GM12865 (cell line): ENCODE results near the gene TLX1.
A peak's percentile ranks its signal among the peaks of the same experiment; 100 is the strongest.

Experiments used
- DNase-seq: peaks from one replicate; pipeline ENCODE4 v3.0.0; 2010; ENCODE audit warnings: low read depth
- H3K4me3 ChIP-seq: 2 replicates; pipeline ENCODE4 v1.5.1; 2011; ENCODE audit warnings: mild to moderate bottlenecking, low read depth, low read length, control low read depth
- TF ChIP-seq, protein P1 (sequence below): IDR thresholded peaks from 2 replicates; pipeline ENCODE4 v1.5.1; 2011; ENCODE audit warnings: low read length, control low read depth, low read depth, inconsistent platforms; ENCODE audit not compliant: insufficient read depth; ENCODE audit errors: missing control alignments

Gene TLX1

DNA sequence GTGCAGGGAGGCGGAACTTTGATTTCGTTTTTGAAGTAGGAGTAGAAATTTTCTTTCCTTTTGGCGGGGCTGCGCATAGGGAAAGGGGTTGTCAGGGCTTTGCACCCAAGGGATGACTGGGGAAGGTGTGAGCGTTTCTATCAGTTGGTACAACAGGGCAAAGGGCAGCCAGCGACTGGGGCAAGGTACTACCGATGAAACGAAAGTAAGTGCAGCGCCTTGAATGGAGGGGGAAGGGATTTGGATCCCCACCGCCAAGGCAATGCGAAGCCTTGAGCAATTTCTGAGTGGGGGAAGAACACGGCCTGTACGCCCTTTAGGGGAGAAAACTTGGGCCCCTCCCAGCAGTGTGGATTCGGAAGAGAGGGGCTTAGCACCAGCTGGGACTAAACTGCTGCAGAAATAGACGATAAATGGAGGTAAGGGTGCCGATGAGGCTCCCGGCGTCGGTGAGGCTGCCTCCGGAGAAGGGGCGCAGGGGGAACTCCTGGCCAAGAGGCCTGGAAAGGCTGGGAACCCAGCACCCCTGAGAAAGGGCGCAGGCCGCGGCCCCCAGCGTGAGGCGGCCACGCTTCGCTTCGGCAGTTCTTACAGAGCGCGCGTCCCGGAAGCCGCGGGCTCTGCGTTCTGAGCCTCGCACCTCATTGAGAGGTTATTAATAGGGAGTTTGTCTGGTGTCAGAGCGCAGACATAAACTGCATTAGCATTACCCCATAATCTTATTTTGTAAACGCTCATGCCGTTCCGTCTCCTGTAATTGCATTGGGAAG, 10.0 kb upstream of the TLX1 start:
- peak; percentile 16 for DNase-seq
- H3K4me3 ChIP-seq, result peak overlapping the region; percentile 44
- TF ChIP-seq, protein P1, sequence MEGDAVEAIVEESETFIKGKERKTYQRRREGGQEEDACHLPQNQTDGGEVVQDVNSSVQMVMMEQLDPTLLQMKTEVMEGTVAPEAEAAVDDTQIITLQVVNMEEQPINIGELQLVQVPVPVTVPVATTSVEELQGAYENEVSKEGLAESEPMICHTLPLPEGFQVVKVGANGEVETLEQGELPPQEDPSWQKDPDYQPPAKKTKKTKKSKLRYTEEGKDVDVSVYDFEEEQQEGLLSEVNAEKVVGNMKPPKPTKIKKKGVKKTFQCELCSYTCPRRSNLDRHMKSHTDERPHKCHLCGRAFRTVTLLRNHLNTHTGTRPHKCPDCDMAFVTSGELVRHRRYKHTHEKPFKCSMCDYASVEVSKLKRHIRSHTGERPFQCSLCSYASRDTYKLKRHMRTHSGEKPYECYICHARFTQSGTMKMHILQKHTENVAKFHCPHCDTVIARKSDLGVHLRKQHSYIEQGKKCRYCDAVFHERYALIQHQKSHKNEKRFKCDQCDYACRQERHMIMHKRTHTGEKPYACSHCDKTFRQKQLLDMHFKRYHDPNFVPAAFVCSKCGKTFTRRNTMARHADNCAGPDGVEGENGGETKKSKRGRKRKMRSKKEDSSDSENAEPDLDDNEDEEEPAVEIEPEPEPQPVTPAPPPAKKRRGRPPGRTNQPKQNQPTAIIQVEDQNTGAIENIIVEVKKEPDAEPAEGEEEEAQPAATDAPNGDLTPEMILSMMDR, result no peak

DNA sequence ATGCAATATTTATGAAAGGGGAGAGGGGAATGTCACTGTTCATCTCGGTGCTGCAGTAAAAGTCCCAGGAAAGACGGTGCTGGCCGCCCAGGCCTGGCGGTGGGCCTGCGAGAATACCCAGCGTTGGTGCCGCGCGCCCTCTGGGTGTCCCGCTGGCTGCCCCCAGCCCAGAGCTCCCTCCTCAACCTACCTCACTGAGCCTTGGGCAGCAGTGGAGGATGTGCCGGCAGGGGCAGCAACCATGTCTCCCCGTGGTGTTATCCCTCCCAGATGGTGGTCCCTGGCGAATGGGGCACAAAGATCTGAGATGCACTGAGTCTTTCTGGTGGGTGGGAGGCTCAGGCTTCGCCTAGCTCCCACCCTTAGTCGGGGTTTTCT, 9.5 kb upstream of the TLX1 start:
- no peak overlapping the region for H3K4me3 ChIP-seq
- DNase-seq, result no peak
- TF ChIP-seq, protein P1, result no peak

DNA sequence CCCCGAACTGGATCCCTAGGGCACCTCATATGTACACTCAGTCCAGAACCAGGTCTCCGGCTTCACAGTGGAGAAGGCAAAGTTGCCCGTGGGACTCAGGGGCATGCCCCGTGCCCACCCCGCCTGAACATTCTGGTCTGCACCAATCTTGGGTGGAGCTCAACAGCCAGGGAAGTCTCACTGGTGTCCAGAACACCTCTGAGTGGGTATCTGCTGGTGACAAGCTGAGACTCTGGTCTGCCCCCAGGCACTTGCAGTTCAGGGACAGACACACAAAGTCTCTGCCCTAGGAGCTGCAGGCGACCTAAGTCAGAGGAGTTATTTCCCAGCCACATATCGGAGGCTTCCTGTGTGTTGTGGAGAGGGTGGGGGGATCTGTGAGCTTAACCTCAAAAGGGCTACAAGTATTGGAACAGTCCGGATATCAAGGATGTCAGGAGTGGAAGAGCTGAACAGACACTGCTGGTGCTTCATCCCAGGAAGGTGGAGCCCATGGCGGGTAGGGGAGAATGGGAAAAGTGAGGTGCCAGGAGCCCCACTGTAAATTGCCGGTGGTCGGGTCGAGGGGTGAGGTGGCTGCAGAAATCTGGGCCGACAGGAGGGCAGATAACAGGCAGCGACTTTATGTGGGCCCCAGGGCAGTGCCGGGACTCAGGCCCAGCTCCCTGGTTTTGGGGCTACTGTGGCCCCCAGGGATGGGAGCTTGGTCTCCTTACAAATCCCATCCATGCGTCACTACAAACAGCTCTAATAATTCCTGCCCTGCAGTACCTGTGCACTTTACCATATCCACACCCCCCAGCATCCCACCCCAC, 8.6 kb upstream of the TLX1 start:
- TF ChIP-seq, protein P1, result no peak
- DNase-seq, result no peak
- no peak overlapping the region for H3K4me3 ChIP-seq

DNA sequence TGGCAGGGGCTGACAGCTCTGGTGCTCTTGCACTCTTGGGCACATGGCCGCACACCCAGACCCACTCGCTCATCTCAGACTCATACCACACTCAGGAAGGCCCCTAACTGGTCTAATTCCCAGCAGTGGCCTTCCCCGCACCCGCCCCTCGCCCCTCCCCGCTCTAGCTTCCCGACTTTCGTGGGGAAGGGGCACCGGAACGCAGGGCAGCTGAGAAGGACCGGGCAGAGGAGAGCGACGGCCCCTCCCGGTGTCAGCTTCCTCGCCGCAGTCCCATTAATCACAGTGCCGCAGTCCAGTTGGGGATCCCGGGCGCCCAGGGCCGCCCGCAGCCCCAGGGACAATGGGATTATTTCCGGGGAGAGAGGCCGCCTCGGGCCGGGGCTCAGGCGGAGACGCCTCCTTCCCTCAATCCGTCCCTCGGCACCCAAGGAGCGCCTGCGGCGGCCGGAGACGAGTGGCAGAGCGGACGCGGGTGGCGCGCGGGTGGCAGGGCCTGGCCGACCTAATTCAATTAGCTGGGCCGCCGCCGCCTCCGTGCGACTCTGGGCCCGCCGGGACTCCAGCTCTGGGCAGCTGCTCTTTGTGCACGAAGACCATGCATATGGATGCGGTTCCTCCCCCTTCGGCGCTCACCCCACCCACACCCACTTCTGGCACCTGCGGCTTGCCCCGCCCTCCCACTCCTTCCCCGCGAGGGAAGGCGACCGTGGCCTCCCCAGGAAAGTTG, 7.8 kb upstream of the TLX1 start:
- TF ChIP-seq, protein P1, result no peak
- no peak overlapping the region for H3K4me3 ChIP-seq
- DNase-seq, result no peak

DNA sequence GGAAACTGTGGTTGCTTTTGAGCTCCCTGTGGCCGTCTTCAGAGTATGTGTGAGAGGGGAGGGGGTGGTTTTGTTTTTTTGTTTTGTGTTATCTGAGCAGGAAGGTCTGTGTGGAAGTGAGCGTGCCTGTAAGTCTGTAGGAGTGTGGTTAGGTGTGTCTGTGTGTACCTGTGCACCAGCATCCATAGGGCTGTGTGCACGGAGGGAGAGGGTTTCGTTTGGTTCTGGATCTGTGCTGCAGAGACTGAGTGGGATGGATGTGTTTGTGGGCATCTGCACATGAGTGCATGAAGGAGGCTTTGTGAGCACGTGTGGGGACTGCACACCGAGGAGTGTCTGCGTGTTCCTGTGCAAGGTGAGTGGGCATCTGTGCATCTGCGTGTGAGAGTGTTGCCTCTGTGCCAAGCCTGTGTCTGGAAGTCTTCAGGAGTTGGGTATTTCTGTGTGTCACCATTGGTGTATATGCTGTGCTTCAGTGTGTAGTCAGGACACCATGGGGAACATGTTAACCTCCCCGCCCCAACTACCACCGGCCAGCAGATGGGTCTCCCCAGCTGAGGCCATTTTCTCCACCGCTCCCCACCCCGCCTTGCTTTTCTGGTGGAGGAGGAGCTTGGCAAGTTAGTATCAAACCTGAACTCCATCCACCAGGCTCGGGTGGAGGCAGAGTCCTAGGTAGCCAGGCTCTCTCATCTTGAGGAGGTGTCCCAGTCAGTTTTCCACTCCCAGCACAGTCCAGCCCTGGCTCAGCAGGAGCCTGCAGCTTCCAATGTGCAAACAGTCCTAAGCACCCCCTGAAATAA, 7.1 kb upstream of the TLX1 start:
- H3K4me3 ChIP-seq, result no peak overlapping the region
- TF ChIP-seq, protein P1, result no peak
- no peak for DNase-seq

DNA sequence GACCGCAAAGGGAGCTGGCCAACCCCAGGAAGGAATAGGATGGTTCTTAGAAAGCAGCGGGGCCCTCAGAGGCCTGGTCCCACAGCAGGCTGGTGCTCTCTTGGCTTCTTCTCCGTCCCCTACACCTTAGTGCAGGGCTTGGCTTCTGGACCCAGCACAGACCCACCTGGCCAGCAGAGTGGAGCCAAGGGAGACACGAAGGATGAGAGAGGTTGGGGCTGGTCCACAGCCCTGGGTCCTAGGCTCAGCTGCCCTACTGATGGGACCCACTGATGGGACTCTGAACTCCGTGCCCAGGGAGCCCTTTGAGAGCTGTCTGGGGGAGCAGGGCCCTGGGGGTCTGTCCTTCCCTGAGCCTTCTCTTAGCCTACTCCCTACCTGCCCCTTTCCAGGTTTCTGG, 6.2 kb upstream of the TLX1 start:
- TF ChIP-seq, protein P1, result no peak
- no peak for DNase-seq
- H3K4me3 ChIP-seq, result no peak overlapping the region
